ENCODE results near the gene HSPB2. TPM values are rescaled to one million over a fixed set of nuclear protein-coding genes. Genes with fewer than 3 reads are reported as not detected.
A peak's percentile ranks its signal among the peaks of the same experiment; 100 is the strongest.

The HSPB2 gene
- total and polyA plus RNA-seq, 10 of the 15 experiments (the other 5 are each of a cell fraction or from before 2014, with no cell fraction given), result not detected

- no peak for TF ChIP-seq HSF1 (IDR thresholded peaks at IDR 0.05; ENCODE audit: low read depth, low read length)
- peak in 1 of 2 experiments; percentile 37; a peak in 3 of 4 replicates for TF ChIP-seq IKZF2 (IDR thresholded peaks at IDR 0.05)
- TF ChIP-seq POU2F2 (IDR thresholded peaks at IDR 0.05; ENCODE audit: borderline replicate concordance, low read depth, low read length), result no peak
- TF ChIP-seq ZNF217 (IDR thresholded peaks at IDR 0.05), result no peak
- 0 out of 2 replicates have a peak, but pooled peaks have one; percentile 28 for TF ChIP-seq JUND (IDR thresholded peaks at IDR 0.05; ENCODE audit: low read depth, low read length)
- TF ChIP-seq CBX3 (IDR thresholded peaks at IDR 0.05; ENCODE audit: borderline replicate concordance, low read depth), result no peak
- peak; percentile 92 for TF ChIP-seq ATF7 (IDR thresholded peaks at IDR 0.05; ENCODE audit: low read depth)
- no peak for TF ChIP-seq SPI1 (IDR thresholded peaks at IDR 0.05; ENCODE audit: borderline replicate concordance, insufficient read depth, low read depth, low read length)
- no peak; the same call in 1 of the 2 replicates for TF ChIP-seq ESRRA (IDR thresholded peaks at IDR 0.05; ENCODE audit: low read length)
- TF ChIP-seq BRCA1 (IDR thresholded peaks at IDR 0.05; ENCODE audit: low read depth, low read length), result 0 out of 2 replicates have a peak, but pooled peaks have one; percentile 38
- TF ChIP-seq SKIL (IDR thresholded peaks at IDR 0.05; ENCODE audit: low read depth, poor library complexity, severe bottlenecking), result peak; percentile 82
- TF ChIP-seq SMC3 (IDR thresholded peaks at IDR 0.05; ENCODE audit: borderline replicate concordance, low read length), result peak; percentile 47; the same call in 1 of the 2 replicates
- no peak for TF ChIP-seq USF1 (IDR thresholded peaks at IDR 0.05; ENCODE audit: borderline replicate concordance, extremely low read length, insufficient read depth, low read depth, low read length)
- TF ChIP-seq POLR2AphosphoS5 (IDR thresholded peaks at IDR 0.05; ENCODE audit: low read length), result peak; percentile 81
- TF ChIP-seq ATF3 (IDR thresholded peaks at IDR 0.05; ENCODE audit: borderline replicate concordance, extremely low read depth, low read depth, low read length), result peak; percentile 72; the same call in 1 of the 2 replicates
- 0 out of 2 replicates have a peak, but pooled peaks have one; percentile 11 for TF ChIP-seq EED (IDR thresholded peaks at IDR 0.05; ENCODE audit: low read depth)
- TF ChIP-seq ZBTB11 (CRISPR knock-in tag; IDR thresholded peaks at IDR 0.05), result peak; percentile 55; the same call in 1 of the 2 replicates
- no peak for TF ChIP-seq ATF2 (IDR thresholded peaks at IDR 0.05; ENCODE audit: low read length)
- 0 out of 2 replicates have a peak, but pooled peaks have one; percentile 34 for TF ChIP-seq ZBED1 (IDR thresholded peaks at IDR 0.05; ENCODE audit: borderline replicate concordance)
These were observed 33.5 kb upstream of the HSPB2 start, which contains the start of the genes CFAP68 and FDXACB1 (continued) for GRCh38 chr11:111878849-111879636.
